Gastrocnemius medialis (tissue), 4 donors: ENCODE data around the gene PGK1.
"Not testable (repeated sequence)": the region's sequence is repeated elsewhere in the genome, so short reads cannot be mapped to it uniquely, and the experiment has no call there.

Source experiments
- POLR2A ChIP-seq, 2 donors: fragments of 450-650 bp; IDR thresholded peaks; one replicate each; pipeline ENCODE4 v1.6.1; 2017; ENCODE audit warnings: antibody characterized with exemption in 2 of 2, mild to moderate bottlenecking in 2 of 2, moderate library complexity in 2 of 2
- TF ChIP-seq, protein P1 (sequence below), 5 experiments: fragments of 450-650 bp in 3 of 5; fragments of 200-600 bp in 2 of 5; sonication (generic) in 2 of 5; IDR thresholded peaks in 4 of 5; conservative IDR thresholded peaks in 1 of 5; 1 replicate in 4 of 5; 2 replicates in 1 of 5; pipeline ENCODE4 v1.5.1; 2016 to 2019; ENCODE audit warnings: antibody characterized with exemption in 5 of 5, mild to moderate bottlenecking in 3 of 5, moderate library complexity in 3 of 5

DNA sequence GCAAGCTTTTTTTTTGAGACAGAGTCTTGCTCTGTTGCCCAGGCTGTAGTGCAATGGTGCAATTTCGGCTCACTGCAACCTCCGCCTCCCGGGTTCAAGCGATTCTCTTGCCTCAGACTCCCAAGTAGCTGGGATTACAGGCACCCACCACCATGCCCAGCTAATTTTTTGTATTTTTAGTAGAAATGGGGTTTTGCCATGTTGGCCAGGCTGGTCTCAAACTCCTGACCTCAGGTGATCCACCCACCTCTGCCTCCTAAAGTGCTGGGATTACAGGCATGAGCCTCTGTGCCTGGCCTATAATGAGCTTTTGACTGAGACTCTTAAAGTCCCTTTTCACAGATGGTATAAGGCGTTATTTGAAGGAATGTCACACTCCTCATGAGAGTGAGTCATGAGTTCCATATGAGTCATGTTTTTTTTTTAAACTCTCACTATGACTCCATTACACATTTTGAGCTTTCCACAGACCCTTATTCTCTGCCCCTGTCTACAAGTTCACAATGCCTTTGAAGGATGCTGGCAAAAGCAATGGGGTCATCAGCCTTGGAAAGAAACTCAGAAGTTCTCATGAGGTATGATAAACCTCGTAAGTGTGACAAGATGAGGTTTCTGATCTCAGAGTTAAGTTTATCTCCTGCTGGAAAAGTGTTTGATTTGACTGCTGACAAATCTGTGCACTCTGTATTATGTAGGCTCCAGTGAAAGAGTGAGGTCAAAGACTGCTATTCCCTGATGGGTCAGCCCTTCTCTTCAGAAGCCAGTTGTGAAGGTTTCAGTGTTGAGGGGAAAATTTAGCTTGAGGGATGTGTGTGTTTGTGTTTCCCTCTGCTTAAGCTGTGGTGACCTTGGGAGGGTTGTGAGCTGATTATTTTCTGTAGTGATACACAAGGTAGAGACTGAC, 39.1 kb upstream of the PGK1 start:
- TF ChIP-seq, protein P1, sequence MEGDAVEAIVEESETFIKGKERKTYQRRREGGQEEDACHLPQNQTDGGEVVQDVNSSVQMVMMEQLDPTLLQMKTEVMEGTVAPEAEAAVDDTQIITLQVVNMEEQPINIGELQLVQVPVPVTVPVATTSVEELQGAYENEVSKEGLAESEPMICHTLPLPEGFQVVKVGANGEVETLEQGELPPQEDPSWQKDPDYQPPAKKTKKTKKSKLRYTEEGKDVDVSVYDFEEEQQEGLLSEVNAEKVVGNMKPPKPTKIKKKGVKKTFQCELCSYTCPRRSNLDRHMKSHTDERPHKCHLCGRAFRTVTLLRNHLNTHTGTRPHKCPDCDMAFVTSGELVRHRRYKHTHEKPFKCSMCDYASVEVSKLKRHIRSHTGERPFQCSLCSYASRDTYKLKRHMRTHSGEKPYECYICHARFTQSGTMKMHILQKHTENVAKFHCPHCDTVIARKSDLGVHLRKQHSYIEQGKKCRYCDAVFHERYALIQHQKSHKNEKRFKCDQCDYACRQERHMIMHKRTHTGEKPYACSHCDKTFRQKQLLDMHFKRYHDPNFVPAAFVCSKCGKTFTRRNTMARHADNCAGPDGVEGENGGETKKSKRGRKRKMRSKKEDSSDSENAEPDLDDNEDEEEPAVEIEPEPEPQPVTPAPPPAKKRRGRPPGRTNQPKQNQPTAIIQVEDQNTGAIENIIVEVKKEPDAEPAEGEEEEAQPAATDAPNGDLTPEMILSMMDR (IDR thresholded peaks at IDR 0.05 in 4 of 5, conservative IDR thresholded peaks at IDR 0.05 in 1 of 5) = not testable (repeated sequence)
- not testable (repeated sequence) for TF ChIP-seq POLR2A (IDR thresholded peaks at IDR 0.05)
